Measurements from ENCODE around the gene CDH16.

DNA sequence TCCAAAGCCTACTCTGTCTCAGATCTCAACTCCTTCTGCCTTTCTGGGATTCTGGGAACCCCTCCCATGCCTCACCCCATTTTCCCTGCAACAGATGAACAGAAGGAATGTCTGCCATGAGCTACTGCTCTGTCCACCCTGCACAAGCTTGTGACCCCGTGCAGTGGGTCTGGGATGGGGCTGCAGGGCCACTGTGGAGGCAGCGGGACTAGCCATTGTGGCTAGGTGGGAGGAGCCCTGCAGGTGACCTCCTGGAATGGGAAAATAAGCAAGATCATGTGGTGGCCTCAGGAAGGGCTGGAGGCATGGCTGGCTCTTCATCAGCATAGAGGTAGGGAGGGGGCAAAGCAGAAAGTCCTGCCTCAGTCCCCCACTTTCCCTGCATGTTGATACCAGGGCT is 24.6 kb downstream of the CDH16 start:
- TF ChIP-seq, protein P1, sequence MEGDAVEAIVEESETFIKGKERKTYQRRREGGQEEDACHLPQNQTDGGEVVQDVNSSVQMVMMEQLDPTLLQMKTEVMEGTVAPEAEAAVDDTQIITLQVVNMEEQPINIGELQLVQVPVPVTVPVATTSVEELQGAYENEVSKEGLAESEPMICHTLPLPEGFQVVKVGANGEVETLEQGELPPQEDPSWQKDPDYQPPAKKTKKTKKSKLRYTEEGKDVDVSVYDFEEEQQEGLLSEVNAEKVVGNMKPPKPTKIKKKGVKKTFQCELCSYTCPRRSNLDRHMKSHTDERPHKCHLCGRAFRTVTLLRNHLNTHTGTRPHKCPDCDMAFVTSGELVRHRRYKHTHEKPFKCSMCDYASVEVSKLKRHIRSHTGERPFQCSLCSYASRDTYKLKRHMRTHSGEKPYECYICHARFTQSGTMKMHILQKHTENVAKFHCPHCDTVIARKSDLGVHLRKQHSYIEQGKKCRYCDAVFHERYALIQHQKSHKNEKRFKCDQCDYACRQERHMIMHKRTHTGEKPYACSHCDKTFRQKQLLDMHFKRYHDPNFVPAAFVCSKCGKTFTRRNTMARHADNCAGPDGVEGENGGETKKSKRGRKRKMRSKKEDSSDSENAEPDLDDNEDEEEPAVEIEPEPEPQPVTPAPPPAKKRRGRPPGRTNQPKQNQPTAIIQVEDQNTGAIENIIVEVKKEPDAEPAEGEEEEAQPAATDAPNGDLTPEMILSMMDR (conservative IDR thresholded peaks at IDR 0.05), result no peak
- TF ChIP-seq ZFX (IDR thresholded peaks at IDR 0.05), result no peak
